HFF-Myc (cell line): Measurements from ENCODE around the gene FUS.

Source experiments
- DNase-seq: peaks from one replicate; pipeline ENCODE4 v3.0.0-alpha.2; 2011; ENCODE audit warnings: low read depth; ENCODE audit errors: extremely low read depth
- H3K4me3 ChIP-seq: replicated peaks from 2 replicates; pipeline ENCODE4 v1.5.1; 2011; ENCODE audit warnings: low read depth, mild to moderate bottlenecking, control low read depth, low read length
- CTCF ChIP-seq: IDR thresholded peaks from 2 replicates; pipeline ENCODE4 v1.5.1; 2012; ENCODE audit warnings: mild to moderate bottlenecking, low read depth, low read length, control low read depth; ENCODE audit errors: missing control alignments

The FUS gene

GRCh38 chr16:31213342-31213741, 33.4 kb downstream of the FUS start:
- no peak for TF ChIP-seq CTCF
- DNase-seq = no peak

GRCh38 chr16:31213877-31214707, 34.2 kb downstream of the FUS start, which contains the start of gene TRIM72:
Gene TRIM72 (plus strand): TSS chr16:31214119. CDS start chr16:31214739, 620 bp downstream.
- DNase-seq = no peak
- peak within 1 kb of the TSS; percentile 40 for H3K4me3 ChIP-seq
- TF ChIP-seq CTCF = no peak

More at GRCh38 chr16:31213342-31213741, 33.4 kb downstream of the FUS start:
- H3K4me3 ChIP-seq = no peak overlapping the region

- DNase-seq = no peak
These were observed 34.9 kb downstream of the FUS start for GRCh38 chr16:31214708-31215286.

GRCh38 chr16:31215287-31216162, 35.6 kb downstream of the FUS start:
- no peak for DNase-seq
- peak overlapping the region; percentile 40 for H3K4me3 ChIP-seq
- TF ChIP-seq CTCF = no peak

More at GRCh38 chr16:31214708-31215286, 34.9 kb downstream of the FUS start:
- TF ChIP-seq CTCF = no peak
- peak overlapping the region; percentile 40 for H3K4me3 ChIP-seq

- TF ChIP-seq CTCF = no peak
- H3K4me3 ChIP-seq = no peak within 1 kb of the TSS
- DNase-seq = no peak
These were observed 36.6 kb downstream of the FUS start, which contains the start of gene PYDC1 for GRCh38 chr16:31216422-31217135. Gene PYDC1 (minus strand): TSS chr16:31217135. CDS start chr16:31217028, 107 bp downstream.

GRCh38 chr16:31217136-31217530, 37.2 kb downstream of the FUS start:
- DNase-seq = no peak
- no peak overlapping the region for H3K4me3 ChIP-seq
- no peak for TF ChIP-seq CTCF
